GM12892 (cell line): ENCODE results near the gene ANKMY1.

ENCODE experiments used
- DNase-seq: peaks from one replicate; pipeline ENCODE4 v3.0.0; 2011; ENCODE audit not compliant: insufficient read length
- FAIRE-seq: peaks from 2 replicates; lab custom pipeline; 2011; peaks lifted over from hg19 to GRCh38; lab: Jason Lieb, UNC
- POLR2A ChIP-seq: IDR thresholded peaks from 2 replicates; pipeline ENCODE4 v1.6.1; 2011; ENCODE audit warnings: low read depth, low read length, control low read depth
- POLR2AphosphoS5 ChIP-seq: IDR thresholded peaks from 2 replicates; pipeline ENCODE4 v1.6.1; 2011; ENCODE audit warnings: low read depth, low read length, control low read depth
- TAF1 ChIP-seq: IDR thresholded peaks from 2 replicates; pipeline ENCODE4 v1.6.1; 2011; ENCODE audit warnings: low read depth, mild to moderate bottlenecking, control low read depth, low read length, borderline replicate concordance

The ANKMY1 gene

DNA sequence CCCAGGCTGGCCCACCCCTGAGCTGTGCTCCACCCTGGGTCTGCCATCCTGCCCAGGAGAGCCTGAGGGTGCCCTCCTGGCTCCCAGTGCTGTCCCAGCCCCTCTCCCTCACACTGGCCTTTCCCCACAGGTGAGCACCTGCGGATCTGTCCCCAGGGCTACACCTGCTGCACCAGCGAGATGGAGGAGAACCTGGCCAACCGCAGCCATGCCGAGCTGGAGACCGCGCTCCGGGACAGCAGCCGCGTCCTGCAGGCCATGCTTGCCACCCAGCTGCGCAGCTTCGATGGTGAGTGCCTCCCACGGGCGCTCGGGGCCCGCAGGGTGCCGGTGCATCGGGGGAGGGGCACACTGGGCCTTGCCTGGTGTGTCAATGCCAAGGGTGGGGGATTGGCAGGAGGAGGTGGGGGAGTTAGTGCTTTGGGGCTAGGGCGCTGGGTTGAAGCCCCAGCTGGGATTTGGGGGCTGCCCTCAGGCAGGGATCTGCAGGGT lies 98.8 kb downstream of the ANKMY1 start:
- FAIRE-seq = no peak
- DNase-seq = no peak
- TF ChIP-seq TAF1 (no peak), POLR2AphosphoS5 (no peak), POLR2A (no peak)

DNA sequence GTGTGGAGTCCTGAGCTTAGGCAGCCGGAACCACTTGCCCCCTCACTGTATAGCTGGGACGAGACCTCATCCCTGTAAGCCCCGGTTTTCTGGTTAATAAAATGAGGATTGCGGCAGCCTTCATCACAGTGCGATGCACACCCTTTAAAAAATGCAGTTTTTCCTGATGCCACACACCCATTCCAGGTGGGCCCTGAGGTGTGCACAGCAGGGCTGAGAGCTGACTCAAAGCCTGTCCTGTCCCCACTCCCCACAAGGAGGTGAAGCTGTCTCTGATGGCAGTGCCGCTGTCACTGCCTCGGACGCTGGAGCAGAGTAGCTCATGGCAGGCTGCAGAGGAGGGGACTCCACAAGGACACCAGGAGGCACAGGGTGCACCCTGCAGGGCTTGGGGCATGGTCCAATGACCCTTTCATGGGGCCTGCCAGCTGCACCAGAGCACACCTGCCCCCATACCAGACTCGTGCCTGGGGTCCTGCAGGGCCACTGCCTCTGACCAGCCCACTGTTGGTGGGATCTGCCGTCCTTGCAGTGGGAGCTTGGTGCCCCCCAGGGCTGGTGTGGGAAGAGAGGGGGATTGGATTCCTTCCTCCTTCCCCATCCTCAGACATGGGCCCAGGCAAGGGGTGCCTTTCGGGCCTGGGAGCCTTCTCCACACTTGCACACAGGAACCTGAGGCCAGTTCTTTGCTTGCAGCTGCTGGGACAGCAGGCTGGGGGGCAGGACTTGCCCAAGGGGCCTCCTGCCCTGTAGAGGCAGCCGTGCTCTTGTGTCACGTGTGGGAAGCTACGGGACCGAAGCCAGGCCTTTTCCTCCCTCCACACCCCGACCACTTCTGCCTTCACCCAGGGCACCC lies 99.5 kb downstream of the ANKMY1 start:
- TF ChIP-seq TAF1 (no peak), POLR2AphosphoS5 (no peak), POLR2A (no peak)
- DNase-seq (no peak), FAIRE-seq (no peak)

DNA sequence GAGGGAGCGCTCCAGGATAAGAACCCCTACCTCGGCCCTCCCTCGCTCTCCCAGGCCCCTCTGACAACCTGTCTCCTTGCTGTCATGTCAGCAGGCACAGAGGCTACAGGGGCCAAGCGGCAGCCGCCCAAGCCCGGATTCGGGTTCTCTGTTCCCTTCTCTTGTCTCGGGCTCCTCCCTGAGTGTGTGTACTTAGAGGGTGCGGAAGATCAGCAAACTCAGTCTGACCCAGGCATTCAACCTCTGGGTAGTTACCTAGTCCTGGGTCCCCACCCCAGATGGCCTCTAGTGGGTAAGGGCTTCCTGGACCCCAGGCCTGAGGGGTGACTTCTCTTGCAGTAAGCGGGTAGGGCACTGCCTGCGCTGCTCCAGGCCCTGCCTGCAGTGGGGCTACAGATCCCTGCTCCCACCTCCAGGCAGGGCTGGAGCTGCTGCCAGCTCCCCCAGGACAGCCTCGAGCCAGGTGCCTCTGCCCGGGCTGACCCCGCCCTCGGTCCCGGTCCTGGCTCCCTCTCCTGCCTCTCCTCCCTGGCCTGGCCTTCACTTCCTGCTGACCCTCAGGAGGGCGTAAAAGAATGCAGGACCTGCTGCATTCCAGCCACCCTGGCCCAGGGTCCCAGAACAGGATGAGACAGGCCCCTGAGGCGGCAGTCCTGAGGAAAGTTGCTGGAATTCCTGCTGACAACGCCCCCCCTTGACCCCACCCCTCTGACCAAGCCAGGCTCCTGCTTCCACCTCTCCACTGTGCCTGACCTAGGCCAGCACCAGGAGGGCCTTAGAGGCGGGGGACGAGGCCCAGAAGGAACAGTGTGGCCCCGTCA lies 100.4 kb downstream of the ANKMY1 start:
- no peak for DNase-seq
- no peak for FAIRE-seq

DNA sequence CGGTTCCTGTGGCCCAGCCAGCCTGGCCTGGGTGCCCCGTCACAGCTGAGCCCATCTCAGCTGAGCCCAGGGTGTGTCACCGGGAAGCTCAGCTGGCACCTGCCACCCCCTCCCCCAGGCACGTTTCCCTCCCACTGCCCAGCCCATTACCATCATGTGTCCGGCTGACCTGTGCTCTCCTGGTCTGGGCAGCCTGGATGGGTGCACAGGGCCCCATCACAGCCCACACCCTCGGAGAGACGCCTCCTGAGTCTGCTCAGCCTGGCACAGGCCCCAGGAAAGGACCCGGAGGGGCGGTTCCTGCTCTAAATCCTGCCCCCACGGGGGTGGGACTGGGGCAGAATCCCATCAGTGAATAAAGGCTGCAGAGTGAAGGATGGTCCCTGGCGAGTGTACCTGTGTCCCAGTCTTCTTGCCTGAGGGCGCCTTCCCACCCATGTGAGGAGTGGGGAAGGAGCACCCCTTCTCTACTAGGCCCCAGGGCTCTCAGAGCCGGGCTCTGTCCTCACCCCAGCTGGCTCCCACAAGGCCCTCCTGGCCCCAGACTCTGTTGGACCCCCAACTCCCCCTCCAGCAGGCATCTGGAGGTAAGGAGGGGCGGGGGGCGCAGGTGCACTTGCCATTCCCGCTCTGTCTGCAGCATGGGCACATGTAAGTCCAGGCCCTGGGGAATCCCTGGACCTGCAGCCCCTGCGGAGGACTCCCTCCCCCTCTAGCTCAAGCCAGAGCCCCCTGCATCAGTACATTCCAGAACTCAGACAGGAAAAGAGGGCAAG lies 101.2 kb downstream of the ANKMY1 start:
- no peak for DNase-seq
- FAIRE-seq = no peak
- TF ChIP-seq POLR2AphosphoS5 = no peak

More for the DNA sequence above, 100.4 kb downstream of the ANKMY1 start:
- TF ChIP-seq POLR2A (no peak), TAF1 (no peak), POLR2AphosphoS5 (no peak)

DNA sequence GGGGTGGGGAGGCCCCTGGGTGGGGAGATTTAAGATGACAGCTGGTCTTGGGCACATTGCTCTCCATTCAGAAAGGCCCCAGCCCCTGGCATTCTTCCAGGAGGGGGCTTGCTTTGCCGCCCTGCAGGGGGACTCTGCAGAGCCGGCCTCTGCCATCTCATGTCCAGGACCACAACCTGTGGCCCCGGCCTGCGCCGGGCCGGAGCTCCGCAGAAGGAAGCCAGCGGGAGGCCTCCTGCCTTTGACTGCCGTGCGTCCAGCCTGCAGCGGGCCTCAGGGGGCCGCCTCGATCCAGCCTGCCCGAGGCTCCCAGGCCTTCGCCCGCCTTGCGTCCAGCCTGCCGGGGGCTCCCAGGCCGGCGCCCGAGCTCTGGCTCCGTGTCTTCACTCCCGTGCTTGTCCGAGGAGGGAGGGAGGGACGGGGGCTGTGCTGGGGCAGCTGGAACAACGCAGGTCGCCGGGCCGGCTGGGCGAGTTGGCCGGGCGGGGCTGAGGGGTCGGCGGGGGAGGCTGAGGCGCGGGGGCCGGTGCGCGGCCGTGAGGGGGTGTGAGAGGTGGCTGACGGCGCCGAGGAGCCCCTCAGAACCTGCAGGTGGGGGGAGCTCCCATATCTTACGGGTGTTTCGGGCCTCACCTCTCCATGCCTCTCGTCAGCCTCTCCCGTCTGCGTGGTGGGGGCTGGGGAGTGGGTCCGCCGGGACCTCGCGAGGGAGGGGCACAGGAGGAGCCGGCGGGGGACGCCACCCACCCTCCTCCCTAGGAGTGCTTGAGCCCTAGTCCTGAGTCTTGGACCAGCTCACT lies 101.9 kb downstream of the ANKMY1 start:
- FAIRE-seq (no peak), DNase-seq (no peak)
- TF ChIP-seq POLR2A = no peak
- no peak for TF ChIP-seq TAF1
- no peak for TF ChIP-seq POLR2AphosphoS5

DNA sequence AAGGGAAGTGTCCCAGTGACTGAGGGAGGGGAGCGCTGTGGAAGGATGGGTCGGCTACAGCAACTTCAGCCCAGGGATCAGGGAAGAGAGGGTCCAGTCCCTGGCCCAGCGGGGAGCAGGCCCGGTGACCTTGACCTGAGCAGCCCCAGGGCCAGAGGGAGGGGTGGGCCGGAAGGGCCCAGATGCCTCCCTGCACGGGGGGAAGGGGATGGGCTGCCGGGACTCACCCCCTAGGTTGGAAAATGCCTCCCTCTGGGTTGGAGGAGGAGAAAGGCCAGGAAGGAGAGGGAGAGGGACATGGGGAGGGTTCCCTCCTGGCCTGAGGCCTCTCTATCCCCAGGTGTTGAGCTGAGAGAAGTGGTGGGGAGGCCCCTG lies 102.5 kb downstream of the ANKMY1 start:
- FAIRE-seq = no peak
- no peak for TF ChIP-seq POLR2A
- TF ChIP-seq POLR2AphosphoS5 = no peak
- no peak for DNase-seq

DNA sequence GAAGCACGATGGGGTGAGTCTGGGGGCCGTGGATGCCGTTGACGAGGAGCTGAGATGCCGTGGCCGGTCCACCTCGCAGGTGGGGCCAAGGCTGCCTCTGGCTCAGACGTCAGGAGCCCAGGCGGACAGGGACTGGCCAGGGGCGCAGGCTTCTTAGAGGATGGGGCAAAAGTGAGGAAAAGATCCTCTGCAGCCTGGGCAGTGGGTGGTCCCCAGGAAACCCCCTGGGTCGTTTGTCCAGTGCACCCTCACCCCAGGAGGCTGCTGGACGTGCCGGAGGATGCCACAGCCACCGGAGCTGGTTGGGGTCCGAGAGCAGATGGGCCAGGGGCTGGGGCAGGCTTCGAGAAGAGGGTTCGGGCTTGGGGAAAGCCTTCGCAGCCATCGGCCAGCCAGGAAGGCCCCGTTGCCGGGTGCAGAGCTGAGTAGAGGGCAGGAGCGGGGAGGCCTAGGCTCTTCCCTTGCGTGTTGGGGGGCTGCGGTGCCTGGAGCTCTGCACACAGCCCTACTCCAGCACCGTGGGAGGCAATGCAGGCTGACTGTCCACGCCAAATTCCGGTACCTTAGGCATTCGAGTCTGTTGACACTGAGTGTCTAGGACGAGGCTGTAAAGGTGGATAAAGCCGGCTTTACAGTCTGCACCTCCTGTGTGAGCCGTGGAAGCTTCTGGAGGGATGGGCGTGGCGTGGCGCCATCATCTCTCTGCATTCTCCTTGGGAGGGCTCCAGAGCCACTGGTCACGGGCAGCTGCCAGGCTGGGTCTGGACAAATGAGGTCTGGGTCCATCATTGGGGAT lies 103.5 kb downstream of the ANKMY1 start:
- DNase-seq = no peak
- FAIRE-seq = no peak
- TF ChIP-seq POLR2A = no peak
- TF ChIP-seq TAF1 = no peak
- TF ChIP-seq POLR2AphosphoS5 = no peak

DNA sequence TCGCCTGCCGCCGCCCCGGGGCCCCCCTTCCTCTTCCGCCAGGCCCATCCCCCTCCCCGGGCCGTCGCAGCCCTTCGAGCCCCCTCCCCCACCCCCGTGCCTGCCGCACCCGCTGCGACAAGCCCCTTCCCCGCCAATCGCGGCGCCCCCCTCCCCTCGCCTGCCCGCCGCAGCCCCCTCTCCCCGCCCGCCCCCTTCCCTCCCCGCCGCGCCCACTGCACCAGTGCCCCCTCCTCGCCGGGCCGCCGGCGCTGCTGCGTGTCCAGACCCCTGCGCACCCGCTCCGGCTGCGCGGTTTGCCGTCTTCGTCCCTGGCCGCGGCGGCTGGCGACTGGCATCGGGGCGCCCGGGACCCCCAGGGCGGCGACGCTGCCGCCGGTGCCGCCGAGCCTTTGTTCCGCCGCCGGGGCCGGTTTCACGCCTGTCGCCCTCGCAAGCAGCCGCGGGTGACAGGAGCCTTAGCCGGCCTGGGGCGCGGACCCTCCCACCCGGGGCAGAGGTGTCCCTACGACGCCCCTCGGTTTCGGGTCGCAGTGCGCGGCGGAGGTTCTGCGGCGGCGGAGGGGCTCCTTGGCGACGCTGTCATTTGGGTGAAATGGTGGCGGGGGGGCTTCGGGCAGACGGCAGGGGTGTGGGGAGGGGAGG lies 104.2 kb downstream of the ANKMY1 start:
- FAIRE-seq (no peak), DNase-seq (no peak)
- TF ChIP-seq POLR2A (no peak), POLR2AphosphoS5 (no peak), TAF1 (no peak)

DNA sequence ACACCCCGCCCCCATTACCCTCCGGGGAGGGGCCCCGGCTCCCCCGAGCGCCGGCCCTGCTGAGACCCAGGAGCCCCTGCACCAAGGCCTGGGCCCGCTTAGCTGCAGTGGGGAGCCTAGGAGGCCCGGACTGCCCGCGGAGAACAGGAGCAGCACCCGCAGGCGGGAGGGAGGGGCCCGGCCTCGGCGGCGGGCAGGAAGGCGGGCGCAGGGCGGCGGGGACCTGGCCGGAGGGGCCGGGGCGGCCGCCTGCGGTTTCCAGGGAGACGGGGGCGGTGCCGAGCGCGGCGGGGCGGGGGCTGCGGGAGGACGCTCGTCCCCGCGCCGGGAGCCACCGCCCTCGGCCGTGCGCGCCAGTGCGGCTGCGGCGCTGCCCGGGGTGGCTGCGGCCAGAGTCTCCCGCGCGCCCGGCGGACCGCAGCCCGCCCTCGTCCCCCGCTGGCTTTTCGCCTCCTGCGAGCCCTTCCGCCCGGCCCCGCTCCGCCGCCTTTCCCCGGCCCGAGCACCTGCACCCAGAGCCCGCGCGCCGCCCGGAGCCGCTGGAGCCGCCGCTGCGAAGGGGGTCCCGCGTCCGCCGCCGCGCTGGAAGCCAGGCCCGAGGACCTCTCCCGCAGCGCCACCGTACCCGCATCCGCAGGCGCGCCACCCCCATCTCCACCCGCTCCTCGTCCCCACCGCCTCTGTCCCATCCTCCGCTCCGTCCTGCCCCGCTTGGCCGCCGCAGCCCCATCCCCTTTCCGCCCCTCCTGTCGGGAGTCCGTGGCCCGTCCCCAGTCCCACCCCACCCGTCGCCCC lies 105.1 kb downstream of the ANKMY1 start:
- FAIRE-seq = no peak
- TF ChIP-seq TAF1 = no peak
- TF ChIP-seq POLR2AphosphoS5 = no peak
- TF ChIP-seq POLR2A = no peak
- no peak for DNase-seq
